HG03060 (cell line): ENCODE measurements around the gene ANXA2.
"Not testable (repeated sequence)": the region's sequence is repeated elsewhere in the genome, so short reads cannot be mapped to it uniquely, and the experiment has no call there.

Experiments
- ATAC-seq: cut with Tn5 transposase; IDR thresholded peaks from one replicate; pipeline ENCODE4 v1.9.1; 2021; ENCODE audit warnings: low read depth, moderate number of reproducible peaks; ENCODE audit not compliant: unreplicated experiment

ANXA2 gene

GRCh38 chr15:60397772-60398445 lies at the start of gene ANXA2:
Gene ANXA2 (minus strand): TSS chr15:60397986. CDS start chr15:60386075, 11,911 bp downstream.
- peak; percentile 51 for ATAC-seq

- no peak for ATAC-seq
Measured at GRCh38 chr15:60444289-60444912, 46.6 kb upstream of the ANXA2 start.

GRCh38 chr15:60442763-60443162 lies 45.0 kb upstream of the ANXA2 start:
- no peak for ATAC-seq

- no peak for ATAC-seq
Measured at GRCh38 chr15:60442031-60442650, 44.4 kb upstream of the ANXA2 start.

GRCh38 chr15:60441331-60441730 lies 43.5 kb upstream of the ANXA2 start:
- ATAC-seq: no peak

GRCh38 chr15:60438646-60439045 lies 40.9 kb upstream of the ANXA2 start:
- ATAC-seq: no peak

GRCh38 chr15:60428935-60429334 lies 31.1 kb upstream of the ANXA2 start:
- no peak for ATAC-seq

- no peak for ATAC-seq
Measured at GRCh38 chr15:60426870-60427508, 29.2 kb upstream of the ANXA2 start.

- ATAC-seq: no peak
Measured at GRCh38 chr15:60425461-60425860, 27.7 kb upstream of the ANXA2 start.

- ATAC-seq: no peak
Measured at GRCh38 chr15:60424006-60424405, 26.2 kb upstream of the ANXA2 start.

- ATAC-seq: no peak
Measured at GRCh38 chr15:60423537-60423936, 25.8 kb upstream of the ANXA2 start.

GRCh38 chr15:60421544-60421943 lies 23.8 kb upstream of the ANXA2 start:
- no peak for ATAC-seq

- no peak for ATAC-seq
Measured at GRCh38 chr15:60420203-60420716, 22.5 kb upstream of the ANXA2 start.

- no peak for ATAC-seq
Measured at GRCh38 chr15:60419753-60420152, 22.0 kb upstream of the ANXA2 start.

- ATAC-seq: no peak
Measured at GRCh38 chr15:60418096-60418495, 20.3 kb upstream of the ANXA2 start.

- ATAC-seq: no peak
Measured at GRCh38 chr15:60417112-60417511, 19.3 kb upstream of the ANXA2 start.

- no peak for ATAC-seq
Measured at GRCh38 chr15:60416484-60416883, 18.7 kb upstream of the ANXA2 start.

- no peak for ATAC-seq
Measured at GRCh38 chr15:60414016-60414682, 16.4 kb upstream of the ANXA2 start.

GRCh38 chr15:60413231-60413824 lies 15.5 kb upstream of the ANXA2 start:
- no peak for ATAC-seq

- ATAC-seq: not testable (repeated sequence)
Measured at GRCh38 chr15:60412807-60413206, 15.0 kb upstream of the ANXA2 start.
